Epithelial cell of proximal tubule (primary cell): ENCODE measurements around the gene PEF1. TPM values are rescaled to one million over a fixed set of nuclear protein-coding genes. Genes with fewer than 3 reads are reported as not detected.

Experiments
- DNase-seq: peaks from one replicate; pipeline ENCODE4 v3.0.0-alpha.2; 2011; ENCODE audit warnings: low read depth
- H3K4me3 ChIP-seq: 2 replicates; pipeline ENCODE4 v1.5.1; 2011; ENCODE audit warnings: low read depth, mild to moderate bottlenecking, low read length
- total RNA-seq: library from RNA; depleted of rRNA; stranded (reverse); fragments of >200 nt; gene quantifications from 2 replicates; pipeline ENCODE4 v1.2.3, GENCODE V29; 2015
- TF ChIP-seq, protein P1 (sequence below): conservative IDR thresholded peaks from 2 replicates; pipeline ENCODE4 v1.5.1; 2012; ENCODE audit warnings: low read depth, mild to moderate bottlenecking, low read length

Gene PEF1
- total RNA-seq, 1 donor from 2014 or later = 71.7 TPM

DNA sequence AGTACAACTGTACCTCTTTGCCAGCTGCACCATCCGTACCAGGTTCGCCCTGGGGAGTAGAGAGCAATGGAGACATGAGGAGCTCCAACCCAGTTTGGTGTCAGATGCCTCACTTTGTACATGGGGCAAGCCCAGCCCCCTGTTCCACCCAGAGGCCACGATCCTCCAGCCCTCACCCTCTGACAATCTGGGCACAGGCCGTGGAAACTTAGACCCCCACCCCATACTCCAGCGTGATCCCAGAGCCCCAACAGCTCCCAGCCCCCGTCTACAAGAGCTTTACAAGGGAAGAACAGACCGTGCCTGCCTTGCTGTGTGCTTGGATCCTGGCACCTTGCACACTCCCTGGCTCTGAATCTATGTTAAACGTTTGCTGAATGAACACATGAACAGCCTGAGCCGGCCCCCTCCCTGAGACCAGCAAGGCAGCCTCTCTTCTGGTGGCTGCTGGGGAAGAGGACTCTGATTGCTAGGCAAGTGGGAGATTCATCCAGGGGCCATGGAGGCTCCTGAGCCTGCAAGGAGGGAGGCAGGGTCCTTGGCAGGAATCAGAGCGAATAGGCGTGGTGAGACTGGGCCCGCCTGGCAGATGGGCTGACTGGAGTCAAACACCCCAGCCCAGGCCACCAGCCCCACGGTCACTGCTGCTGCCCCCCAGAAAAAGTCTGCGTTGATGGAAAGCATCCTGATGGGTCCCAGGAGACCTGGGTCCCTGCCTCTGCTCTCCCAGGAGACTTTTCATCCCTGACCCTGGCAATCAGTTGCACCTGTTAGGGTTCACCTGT lies 12.5 kb upstream of the PEF1 start:
- DNase-seq = no peak
- TF ChIP-seq, protein P1, sequence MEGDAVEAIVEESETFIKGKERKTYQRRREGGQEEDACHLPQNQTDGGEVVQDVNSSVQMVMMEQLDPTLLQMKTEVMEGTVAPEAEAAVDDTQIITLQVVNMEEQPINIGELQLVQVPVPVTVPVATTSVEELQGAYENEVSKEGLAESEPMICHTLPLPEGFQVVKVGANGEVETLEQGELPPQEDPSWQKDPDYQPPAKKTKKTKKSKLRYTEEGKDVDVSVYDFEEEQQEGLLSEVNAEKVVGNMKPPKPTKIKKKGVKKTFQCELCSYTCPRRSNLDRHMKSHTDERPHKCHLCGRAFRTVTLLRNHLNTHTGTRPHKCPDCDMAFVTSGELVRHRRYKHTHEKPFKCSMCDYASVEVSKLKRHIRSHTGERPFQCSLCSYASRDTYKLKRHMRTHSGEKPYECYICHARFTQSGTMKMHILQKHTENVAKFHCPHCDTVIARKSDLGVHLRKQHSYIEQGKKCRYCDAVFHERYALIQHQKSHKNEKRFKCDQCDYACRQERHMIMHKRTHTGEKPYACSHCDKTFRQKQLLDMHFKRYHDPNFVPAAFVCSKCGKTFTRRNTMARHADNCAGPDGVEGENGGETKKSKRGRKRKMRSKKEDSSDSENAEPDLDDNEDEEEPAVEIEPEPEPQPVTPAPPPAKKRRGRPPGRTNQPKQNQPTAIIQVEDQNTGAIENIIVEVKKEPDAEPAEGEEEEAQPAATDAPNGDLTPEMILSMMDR = no peak
- H3K4me3 ChIP-seq = no peak overlapping the region

DNA sequence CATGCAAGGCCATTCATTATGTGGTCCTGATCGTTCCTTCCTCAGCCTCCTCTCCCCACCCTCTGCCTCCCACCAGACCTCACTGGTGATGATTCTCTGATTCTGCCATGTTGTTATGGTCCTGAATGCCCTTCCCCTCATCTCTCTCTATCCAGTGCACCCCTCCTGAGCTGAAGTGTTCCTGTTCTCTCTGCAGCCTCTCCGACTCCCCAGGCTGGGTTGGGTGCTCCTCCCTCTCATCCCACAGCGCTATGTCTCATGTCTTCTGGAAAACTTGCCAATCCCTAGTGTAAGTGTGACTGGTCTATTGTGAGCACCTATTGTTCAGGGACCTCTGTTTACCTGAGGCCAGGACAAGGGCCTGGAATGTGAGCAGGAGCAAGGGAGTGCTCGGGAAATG lies 11.1 kb upstream of the PEF1 start:
- H3K4me3 ChIP-seq = no peak overlapping the region
- TF ChIP-seq, protein P1 = no peak
- DNase-seq = no peak

DNA sequence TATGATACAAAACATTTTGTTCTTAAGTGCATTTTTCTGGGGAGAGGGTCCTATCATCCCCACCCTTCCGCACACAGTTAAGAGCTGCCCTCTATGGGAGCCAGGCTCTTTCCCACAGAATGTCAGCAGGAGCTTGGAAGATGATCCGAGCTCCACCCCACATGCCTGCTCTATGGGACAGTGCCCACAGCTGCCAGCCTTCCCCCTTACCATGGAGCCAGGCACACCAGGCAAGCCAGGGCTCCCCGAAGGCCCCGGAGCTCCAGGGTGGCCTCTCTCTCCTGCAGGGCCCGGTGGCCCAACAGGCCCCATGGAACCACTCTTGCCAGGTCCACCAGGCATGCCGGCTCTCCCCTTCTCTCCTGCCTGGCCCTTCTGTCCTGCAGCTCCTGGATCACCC lies 10.4 kb upstream of the PEF1 start:
- H3K4me3 ChIP-seq = no peak overlapping the region
- DNase-seq = no peak
- TF ChIP-seq, protein P1 = no peak

DNA sequence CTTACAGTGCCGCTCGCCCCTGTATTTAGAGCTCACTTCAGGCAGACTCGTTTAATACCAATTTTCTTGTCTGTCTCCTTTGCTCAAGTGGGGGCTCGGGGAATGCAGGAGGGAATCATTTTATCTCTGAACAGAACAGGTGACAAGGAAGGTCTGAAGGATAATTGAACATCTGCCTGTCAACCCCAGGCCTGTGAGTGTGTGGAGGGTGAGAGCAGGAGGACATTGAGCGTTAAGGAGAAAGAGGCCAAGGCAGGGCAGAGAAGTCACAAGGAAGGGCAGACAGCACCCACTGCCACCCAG lies 9.7 kb upstream of the PEF1 start:
- TF ChIP-seq, protein P1 = no peak
- DNase-seq = no peak
- no peak overlapping the region for H3K4me3 ChIP-seq

DNA sequence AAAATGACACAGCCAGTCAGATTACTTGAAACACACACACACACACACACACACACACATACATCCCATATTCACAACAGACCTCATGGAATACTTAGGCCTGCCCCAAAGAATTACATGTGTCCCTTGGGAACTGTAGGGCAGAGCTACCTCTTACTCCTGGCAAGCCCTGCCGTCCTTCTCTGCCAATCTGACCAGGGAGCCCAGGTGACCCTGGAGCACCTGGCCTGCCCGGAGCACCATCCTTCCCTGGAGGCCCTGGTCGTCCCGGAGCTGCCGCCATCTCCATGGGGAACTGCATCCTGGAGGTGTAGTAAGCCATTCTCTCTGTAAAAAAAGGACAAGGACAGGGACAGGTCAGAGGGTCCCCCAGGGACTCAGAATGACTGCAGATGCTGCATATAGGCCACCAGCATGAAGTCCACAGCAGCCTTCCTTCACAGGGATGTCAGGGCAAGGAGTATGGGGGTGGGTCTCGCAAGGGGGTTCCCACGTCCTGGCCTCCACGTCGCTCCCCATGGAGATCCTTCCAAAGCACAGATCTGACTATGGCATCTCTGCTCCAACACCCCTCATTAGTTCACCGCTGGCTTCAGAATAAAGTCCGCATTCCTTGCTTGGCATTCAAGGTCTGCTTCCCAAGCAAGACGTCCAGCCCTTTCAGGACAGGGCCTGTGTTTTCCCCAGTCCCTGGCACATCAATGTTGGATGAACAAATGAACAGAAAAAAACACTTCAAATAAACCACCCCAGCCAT lies 9.2 kb upstream of the PEF1 start:
- no peak for DNase-seq
- H3K4me3 ChIP-seq = no peak overlapping the region
- TF ChIP-seq, protein P1 = no peak

DNA sequence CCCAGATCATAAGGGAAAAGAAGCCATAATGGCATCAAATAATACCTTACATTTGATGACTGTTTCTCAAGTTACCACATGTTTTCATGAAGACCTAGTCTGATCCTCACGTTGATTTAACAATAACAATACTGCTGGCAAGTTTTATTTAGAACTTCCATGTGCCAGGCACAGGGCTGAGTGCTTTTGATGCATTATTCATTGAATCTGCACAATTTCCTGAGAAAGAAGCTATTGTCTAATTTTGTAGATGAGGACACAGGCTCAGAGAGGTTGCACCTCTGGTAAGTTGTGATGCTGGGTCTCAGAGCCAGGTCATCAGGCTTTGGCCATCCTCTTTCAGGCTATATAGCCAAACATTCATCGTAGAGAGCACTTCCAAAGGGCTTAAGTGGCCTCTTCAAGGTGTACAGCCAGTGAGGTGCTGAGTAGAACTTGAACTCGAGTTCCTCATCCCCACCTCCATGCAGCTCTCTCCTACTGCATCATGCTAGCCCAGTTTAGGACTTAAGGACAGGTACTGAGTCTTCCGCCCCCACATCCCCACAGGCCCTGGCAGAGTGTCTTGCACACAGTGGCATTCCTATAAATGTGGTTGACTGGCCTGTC lies 8.3 kb upstream of the PEF1 start:
- no peak overlapping the region for H3K4me3 ChIP-seq
- no peak for DNase-seq
- TF ChIP-seq, protein P1 = no peak
